Mesothelial cell of epicardium (in vitro differentiated cells): Measurements from ENCODE around the gene C1orf198. TPM values are rescaled to one million over a fixed set of nuclear protein-coding genes. Genes with fewer than 3 reads are reported as not detected.

Source experiments
- DNase-seq, 2 experiments: peaks; one replicate each; pipeline ENCODE4 v3.0.0; 2021; ENCODE audit warnings: low spot score in 2 of 2; ENCODE audit not compliant: unreplicated experiment in 2 of 2
- H3K27ac Mint-ChIP-seq: 2 replicates; pipeline ENCODE4 v1.8.0; 2021; ENCODE audit warnings: mixed read lengths
- H3K27me3 Mint-ChIP-seq: 2 replicates; pipeline ENCODE4 v1.8.0; 2021; ENCODE audit warnings: low read depth, mixed read lengths
- H3K36me3 Mint-ChIP-seq: 2 replicates; pipeline ENCODE4 v1.8.0; 2021; ENCODE audit warnings: mixed read lengths
- H3K4me1 Mint-ChIP-seq: 2 replicates; pipeline ENCODE4 v1.8.0; 2021; ENCODE audit warnings: mixed read lengths
- H3K4me3 Mint-ChIP-seq: 2 replicates; pipeline ENCODE4 v1.8.0; 2021; ENCODE audit warnings: mild to moderate bottlenecking, moderate library complexity, mixed read lengths
- H3K9me3 Mint-ChIP-seq: 2 replicates; pipeline ENCODE4 v1.8.0; 2021; ENCODE audit warnings: mixed read lengths
- CTCF ChIP-seq: fragments of 200-600 bp; sonication (generic); IDR thresholded peaks from one replicate; pipeline ENCODE4 v1.5.0; 2021; ENCODE audit warnings: antibody characterized with exemption; ENCODE audit not compliant: unreplicated experiment
- total RNA-seq: library from RNA; stranded (reverse); gene quantifications from 3 replicates; pipeline ENCODE4 v1.2.1, GENCODE V29; 2021

C1orf198 gene
- total RNA-seq, 1 donor from 2014 or later, result 143 TPM

GRCh38 chr1:230844561-230844960 is 23.8 kb downstream of the C1orf198 start:
- H3K4me1 Mint-ChIP-seq, result peaks cover 37% of the 10 kb centered on the region
- no peak for DNase-seq

GRCh38 chr1:230843503-230844309 is 24.6 kb downstream of the C1orf198 start:
- H3K27me3 Mint-ChIP-seq, result no peaks in the 10 kb centered on the region
- H3K36me3 Mint-ChIP-seq, result peaks cover 60% of the 10 kb centered on the region
- no peak for TF ChIP-seq CTCF
- H3K4me1 Mint-ChIP-seq, result peaks cover 29% of the 10 kb centered on the region
- DNase-seq, result no peak
- no peak overlapping the region for H3K27ac Mint-ChIP-seq
- H3K4me3 Mint-ChIP-seq, result no peak overlapping the region
- no peaks in the 10 kb centered on the region for H3K9me3 Mint-ChIP-seq

More at GRCh38 chr1:230844561-230844960, 23.8 kb downstream of the C1orf198 start:
- TF ChIP-seq CTCF, result no peak
- H3K27ac Mint-ChIP-seq, result no peak overlapping the region
- H3K4me3 Mint-ChIP-seq, result no peak overlapping the region
- no peaks in the 10 kb centered on the region for H3K9me3 Mint-ChIP-seq
- peaks cover 52% of the 10 kb centered on the region for H3K36me3 Mint-ChIP-seq
- no peaks in the 10 kb centered on the region for H3K27me3 Mint-ChIP-seq

GRCh38 chr1:230842801-230843200 is 25.5 kb downstream of the C1orf198 start:
- peaks cover 20% of the 10 kb centered on the region for H3K4me1 Mint-ChIP-seq
- no peak overlapping the region for H3K4me3 Mint-ChIP-seq
- H3K36me3 Mint-ChIP-seq, result peaks cover 68% of the 10 kb centered on the region
- TF ChIP-seq CTCF, result no peak
- no peak overlapping the region for H3K27ac Mint-ChIP-seq
- H3K9me3 Mint-ChIP-seq, result no peaks in the 10 kb centered on the region
- no peak for DNase-seq
- H3K27me3 Mint-ChIP-seq, result no peaks in the 10 kb centered on the region

- no peak for DNase-seq
- Mint-ChIP-seq H3K4me1 (peaks cover 23% of the 10 kb centered on the region), H3K36me3 (peaks cover 65% of the 10 kb centered on the region), H3K4me3 (no peak overlapping the region), H3K27ac (no peak overlapping the region), H3K9me3 (no peaks in the 10 kb centered on the region), H3K27me3 (no peaks in the 10 kb centered on the region)
- no peak for TF ChIP-seq CTCF
Measured at GRCh38 chr1:230839173-230839572, 29.1 kb downstream of the C1orf198 start.

- no peak for TF ChIP-seq CTCF
- DNase-seq, result no peak
- peaks cover 16% of the 10 kb centered on the region for H3K9me3 Mint-ChIP-seq
- H3K36me3 Mint-ChIP-seq, result peaks cover 46% of the 10 kb centered on the region
- H3K4me1 Mint-ChIP-seq, result peaks cover 26% of the 10 kb centered on the region
- no peaks in the 10 kb centered on the region for H3K27me3 Mint-ChIP-seq
- H3K27ac Mint-ChIP-seq, result no peak overlapping the region
- H3K4me3 Mint-ChIP-seq, result no peak overlapping the region
Measured at GRCh38 chr1:230836793-230837192, 31.5 kb downstream of the C1orf198 start.
